Head of caudate nucleus (tissue), 42 donors: ENCODE data around the gene RCAN2.
"Not testable (repeated sequence)": the region's sequence is repeated elsewhere in the genome, so short reads cannot be mapped to it uniquely, and the experiment has no call there.

Experiments
- DNase-seq, 42 donors: peaks; one replicate each; pipeline versions ENCODE4 v3.0.0 to v3.0.0-alpha.2; 2020 to 2021; ENCODE audit warnings: mixed read lengths in 7 of 42
- intact Hi-C: fragments of 100-400 bp; cut with DNase I; formaldehyde crosslinking; loops from one replicate; pipeline ENCODE4 v1.15.0; 2022

The RCAN2 gene

DNA sequence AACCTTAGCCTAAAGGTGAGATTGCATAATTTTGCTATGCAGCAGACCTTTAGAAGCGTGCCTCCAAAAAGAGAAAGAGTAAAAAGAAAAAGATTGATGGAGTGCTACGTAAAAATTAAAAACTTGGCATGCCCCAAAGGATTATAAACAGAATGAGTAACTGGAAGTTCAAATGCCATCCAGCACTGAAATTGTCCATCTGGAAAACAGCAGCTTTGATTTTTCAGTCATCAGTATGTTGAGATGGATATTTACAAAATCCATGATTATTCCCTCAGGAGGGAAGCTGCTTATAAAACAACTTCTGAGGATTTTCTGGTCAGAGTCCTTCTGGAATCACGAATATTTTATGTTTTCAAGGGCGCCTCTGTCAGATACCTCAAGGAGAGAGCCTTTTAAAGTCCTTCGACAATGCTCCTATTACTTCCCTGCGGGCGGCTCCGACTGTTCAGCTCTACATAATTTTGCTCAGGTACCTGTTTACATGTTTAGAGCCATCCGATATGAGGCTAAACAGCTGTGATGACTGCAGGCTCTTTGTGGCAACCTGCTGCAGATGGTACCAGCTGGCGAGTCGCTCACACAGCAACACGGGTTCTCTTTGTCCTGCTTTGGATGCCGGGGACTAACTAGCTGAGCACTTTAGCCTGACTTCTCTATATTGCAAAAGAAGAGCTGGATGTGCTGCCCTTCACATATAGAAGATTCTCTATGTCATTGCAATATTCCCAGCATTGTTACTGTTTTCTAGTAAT lies 83.3 kb downstream of the RCAN2 start:
- intact Hi-C loops, result loop anchor here (10.0 kb wide), 1 partner anchor 83 kb away; no protein-coding TSS in a partner anchor
- peak in 26 of 42 donors; percentile 20 to 68 (median 36) for DNase-seq

- intact Hi-C loops, result loop anchor here (10.0 kb wide), 1 partner anchor 82 kb away; no protein-coding TSS in a partner anchor
- DNase-seq, result no peak
These were observed 84.0 kb downstream of the RCAN2 start for GRCh38 chr6:46407246-46407645.

- DNase-seq, result not testable (repeated sequence)
- intact Hi-C loops, result loop anchor here (10.0 kb wide), 1 partner anchor 81 kb away; no protein-coding TSS in a partner anchor
These were observed 85.5 kb downstream of the RCAN2 start for GRCh38 chr6:46405620-46406180.

GRCh38 chr6:46400898-46401297 lies 90.4 kb downstream of the RCAN2 start:
- intact Hi-C loops, result loop anchor here (10.0 kb wide), 1 partner anchor 76 kb away; no protein-coding TSS in a partner anchor
- no peak for DNase-seq

DNA sequence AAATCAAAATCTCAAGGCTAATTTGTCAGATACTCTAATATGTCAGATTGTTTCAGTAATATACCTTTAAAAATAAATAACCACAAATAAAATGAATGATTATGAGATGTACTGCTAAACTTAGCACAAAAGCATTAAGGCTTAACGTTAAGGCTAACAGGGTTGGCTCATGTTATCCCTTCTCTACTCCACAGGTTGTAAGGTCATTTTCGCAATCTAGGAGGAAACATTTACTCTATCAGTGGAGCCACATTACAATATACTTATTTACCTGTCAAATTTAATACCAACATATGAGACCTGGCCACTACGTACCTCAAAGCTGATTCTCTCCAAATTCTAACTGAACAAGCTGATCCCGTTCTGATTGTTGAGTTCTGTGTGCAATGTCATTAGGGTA lies 95.7 kb downstream of the RCAN2 start:
- intact Hi-C loops, result no loop called here
- DNase-seq, result no peak

GRCh38 chr6:46393940-46394337 lies 97.3 kb downstream of the RCAN2 start:
- intact Hi-C loops, result no loop called here
- peak in 24 of 42 donors; percentile 19 to 71 (median 39) for DNase-seq

DNA sequence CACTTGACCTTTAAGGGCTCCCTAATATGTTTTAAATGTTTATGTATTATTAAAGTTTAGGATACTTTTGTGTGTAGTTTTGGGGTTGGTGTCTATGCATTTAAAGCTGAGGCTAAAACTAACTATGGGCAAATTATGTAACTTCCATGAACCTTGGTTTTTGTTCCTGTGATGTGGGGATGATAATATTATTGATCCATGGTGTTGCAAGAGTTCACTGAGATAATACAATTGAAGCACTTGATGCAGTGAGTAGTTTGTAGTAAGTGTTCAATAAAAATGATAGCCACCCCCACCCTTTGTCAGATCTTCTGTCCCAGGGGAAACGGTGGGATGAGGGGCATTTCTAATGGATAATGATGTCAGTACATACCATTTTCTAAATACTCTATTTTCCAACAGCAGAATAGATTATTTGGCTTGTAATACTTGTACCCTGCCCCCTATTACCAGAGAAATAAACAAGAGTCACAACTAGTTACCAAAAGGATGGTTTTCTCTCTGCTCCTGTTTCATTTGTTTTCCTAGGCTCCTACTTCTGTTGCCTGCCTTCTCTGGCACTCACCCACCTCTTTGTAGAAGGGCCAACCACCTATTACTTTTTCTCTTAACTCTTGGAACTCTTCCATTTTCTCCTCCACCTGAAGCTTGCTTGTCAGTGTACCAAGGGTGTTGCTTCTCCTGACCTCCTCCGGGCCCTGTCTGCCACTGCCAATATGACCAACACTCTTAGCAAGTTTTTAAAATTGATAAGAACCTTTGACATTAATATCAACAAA lies 97.9 kb downstream of the RCAN2 start:
- intact Hi-C loops, result no loop called here
- DNase-seq, result peak in 3 of 42 donors; percentile 20 to 26 (median 21)

- intact Hi-C loops, result no loop called here
- DNase-seq, result no peak
These were observed 99.0 kb downstream of the RCAN2 start for GRCh38 chr6:46392294-46392693.

- DNase-seq, result peak in 11 of 42 donors; percentile 29 to 81 (median 47)
- intact Hi-C loops, result no loop called here
These were observed 100.9 kb downstream of the RCAN2 start for GRCh38 chr6:46390153-46390876.

GRCh38 chr6:46387728-46388127 lies 103.5 kb downstream of the RCAN2 start:
- intact Hi-C loops, result not testable (repeated sequence)

DNA sequence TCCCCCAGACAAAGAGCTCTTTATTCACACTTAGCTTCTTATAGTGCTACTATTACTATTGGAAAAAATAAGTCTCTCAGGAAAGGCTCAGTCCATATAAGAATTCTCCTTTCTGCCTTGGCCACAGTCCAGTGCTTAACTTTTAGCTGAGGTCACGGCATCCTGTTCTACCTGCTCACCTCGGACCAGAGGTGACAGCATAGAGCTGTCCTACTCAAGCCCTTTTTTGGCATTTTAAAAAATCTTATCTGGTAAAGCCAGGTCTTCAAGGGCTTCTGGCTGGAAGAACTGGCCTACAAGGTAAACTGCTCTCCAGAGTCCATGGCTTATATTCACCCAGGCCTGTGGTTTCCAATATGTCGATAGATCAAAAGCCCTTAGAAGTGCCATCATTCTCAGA lies 109.7 kb downstream of the RCAN2 start:
- intact Hi-C loops, result no loop called here
- DNase-seq, result peak in 1 of 42 donors; percentile 7

More at GRCh38 chr6:46387728-46388127, 103.5 kb downstream of the RCAN2 start:
- not testable (repeated sequence) for DNase-seq

DNA sequence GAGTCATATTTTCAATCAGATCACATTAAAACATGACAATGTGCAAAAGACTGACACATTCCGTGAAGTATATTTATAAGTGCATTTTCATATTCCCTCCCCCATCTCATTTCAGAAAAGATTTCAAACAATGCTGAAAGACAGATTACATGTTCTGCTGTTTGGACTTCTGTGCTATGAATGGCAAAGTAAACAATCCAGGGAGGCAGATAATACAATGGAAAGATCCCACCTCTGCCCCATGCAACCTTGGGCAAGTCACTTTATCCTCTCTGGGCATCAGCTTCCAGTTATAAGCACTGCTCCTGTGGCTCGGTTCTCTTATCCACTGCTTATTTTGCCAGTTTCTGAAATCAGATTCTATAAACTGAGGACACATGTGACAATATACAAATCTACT lies 110.2 kb downstream of the RCAN2 start:
- DNase-seq, result no peak
- intact Hi-C loops, result no loop called here

GRCh38 chr6:46380152-46380807 lies 111.0 kb downstream of the RCAN2 start:
- intact Hi-C loops, result no loop called here
- no peak for DNase-seq

DNA sequence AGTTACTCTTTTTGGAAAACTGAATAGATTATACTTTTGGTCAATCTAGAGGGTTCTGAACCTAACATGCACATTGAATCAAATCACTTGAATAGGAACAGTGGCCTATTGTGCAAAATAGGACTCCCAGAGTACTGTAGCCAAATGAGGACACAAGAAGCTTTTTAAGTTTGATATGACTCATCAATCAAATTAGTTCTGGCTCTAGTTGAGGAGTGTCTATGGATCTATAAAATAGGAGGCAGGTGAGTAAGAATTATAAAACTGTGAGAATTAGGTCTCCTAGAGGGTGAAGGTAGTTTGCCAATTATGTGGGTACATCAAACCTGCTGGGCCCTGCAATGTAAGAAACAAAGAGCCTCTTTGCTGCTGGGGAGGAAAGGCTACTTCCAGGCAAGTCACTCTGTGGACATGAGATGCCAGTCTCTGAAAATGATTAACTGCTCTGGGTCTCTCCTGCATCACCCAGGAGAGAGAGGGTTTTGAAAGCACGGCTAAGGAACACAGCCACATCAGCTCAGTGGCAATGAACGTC lies 112.3 kb downstream of the RCAN2 start:
- intact Hi-C loops, result no loop called here
- peak in 26 of 42 donors; percentile 14 to 78 (median 40) for DNase-seq

GRCh38 chr6:46378161-46378881 lies 112.9 kb downstream of the RCAN2 start:
- intact Hi-C loops, result no loop called here
- peak in 1 of 42 donors; percentile 59 for DNase-seq

GRCh38 chr6:46377209-46377608 lies 114.0 kb downstream of the RCAN2 start:
- no peak for DNase-seq
- intact Hi-C loops, result no loop called here

GRCh38 chr6:46376562-46377061 lies 114.6 kb downstream of the RCAN2 start:
- DNase-seq, result no peak

More at GRCh38 chr6:46376562-46377061, 114.6 kb downstream of the RCAN2 start:
- intact Hi-C loops, result no loop called here
